Endothelial cell of umbilical vein (primary cell): ENCODE data around the gene EML6.

Source experiments
- CTCF ChIP-seq, 2 donors: IDR thresholded peaks; 1 replicate in 1 of 2; 2 replicates in 1 of 2; pipeline ENCODE4 v1.5.1; 2011; ENCODE audit warnings: low read length in 2 of 2, mild to moderate bottlenecking in 2 of 2, moderate library complexity in 2 of 2, control low read depth in 1 of 2, inconsistent platforms in 1 of 2, low read depth in 1 of 2; ENCODE audit not compliant: insufficient read depth in 1 of 2; ENCODE audit errors: extremely low read depth in 1 of 2
- EZH2 ChIP-seq: IDR thresholded peaks from 2 replicates; pipeline ENCODE4 v1.6.1; 2012; ENCODE audit warnings: borderline replicate concordance, low read depth, mild to moderate bottlenecking, moderate library complexity, low read length, inconsistent platforms; ENCODE audit not compliant: severe bottlenecking
- FOS ChIP-seq: IDR thresholded peaks from 2 replicates; pipeline ENCODE4 v1.6.1; 2011; ENCODE audit warnings: mild to moderate bottlenecking, low read length, moderate library complexity, borderline replicate concordance; ENCODE audit not compliant: insufficient read depth
- GATA2 ChIP-seq: IDR thresholded peaks from 2 replicates; pipeline ENCODE4 v1.7.0; 2011; ENCODE audit warnings: low read depth, mild to moderate bottlenecking, moderate library complexity, mixed read lengths, low read length; ENCODE audit not compliant: insufficient read length, insufficient read depth
- JUN ChIP-seq: IDR thresholded peaks from 2 replicates; pipeline ENCODE4 v1.6.1; 2011; ENCODE audit warnings: borderline replicate concordance, low read depth; ENCODE audit not compliant: insufficient read length, insufficient read depth
- MAX ChIP-seq: IDR thresholded peaks from 2 replicates; pipeline ENCODE4 v1.6.1; 2011; ENCODE audit not compliant: insufficient read depth, insufficient read length
- POLR2A ChIP-seq: IDR thresholded peaks from 2 replicates; pipeline ENCODE4 v1.6.1; 2012; ENCODE audit warnings: low read depth, mild to moderate bottlenecking, control low read depth, low read length
- POLR2AphosphoS5 ChIP-seq: IDR thresholded peaks from 2 replicates; pipeline ENCODE4 v1.6.1; 2012; ENCODE audit warnings: low read depth, mild to moderate bottlenecking, control low read depth, low read length, moderate library complexity; ENCODE audit not compliant: insufficient read depth

GRCh38 chr2:54969295-54969939 lies 246.0 kb downstream of the EML6 start:
- TF ChIP-seq CTCF (IDR thresholded peaks at IDR 0.05; ENCODE audit: extremely low read depth in 1 of 2, insufficient read depth in 1 of 2, low read depth in 1 of 2, low read length in 2 of 2) (no peak), EZH2 (no peak), POLR2A (no peak), JUN (no peak), POLR2AphosphoS5 (no peak), MAX (no peak), GATA2 (no peak), FOS (no peak)
